OCI-LY7 (cell line): ENCODE measurements around the gene SNAPIN. TPM values are rescaled to one million over a fixed set of nuclear protein-coding genes. Genes with fewer than 3 reads are reported as not detected.
"Not testable (repeated sequence)": the region's sequence is repeated elsewhere in the genome, so short reads cannot be mapped to it uniquely, and the experiment has no call there.

Experiments
- BruUV-seq: library from RNA; stranded (reverse); fragments of 400-500 nt; replicated peaks from 2 replicates; lab custom pipeline; 2021; lab: Mats Ljungman, UMichigan
- CTCF ChIA-PET: fragments of 300-600 bp; sonication (Branson Sonifier 250); formaldehyde crosslinking; loops from one replicate; lab custom pipeline; 2022; ENCODE audit warnings: antibody characterized with exemption; ENCODE audit not compliant: unreplicated experiment; lab: Charles Lee
- POLR2A ChIA-PET: fragments of 300-600 bp; sonication (Branson Sonifier 250); formaldehyde crosslinking; loops from one replicate; lab custom pipeline; 2022; ENCODE audit warnings: antibody characterized with exemption; lab: Charles Lee
- DNase-seq: peaks from one replicate; pipeline ENCODE4 v3.0.0-alpha.2; 2015; ENCODE audit warnings: low spot score
- H2AFZ ChIP-seq: fragments of 200-600 bp; sonication (generic), shearing (Covaris generic); 2 replicates; pipeline ENCODE4 v1.6.1; 2014; ENCODE audit warnings: mild to moderate bottlenecking, antibody characterized with exemption, low read length, moderate library complexity
- H3K27ac ChIP-seq: fragments of 200-600 bp; sonication (generic); 2 replicates; pipeline ENCODE4 v1.5.1; 2014; ENCODE audit warnings: mixed run types, low read depth, mild to moderate bottlenecking, moderate library complexity, low read length, inconsistent platforms; ENCODE audit not compliant: poor library complexity, severe bottlenecking
- H3K36me3 ChIP-seq: fragments of 200-600 bp; sonication (generic); 2 replicates; pipeline ENCODE4 v1.6.1; 2014; ENCODE audit warnings: mild to moderate bottlenecking, antibody characterized with exemption, low read length, moderate library complexity, mixed read lengths; ENCODE audit not compliant: insufficient read depth
- H3K4me1 ChIP-seq: fragments of 200-600 bp; sonication (generic); 2 replicates; pipeline ENCODE4 v1.5.1; 2014; ENCODE audit warnings: mild to moderate bottlenecking, low read length; ENCODE audit not compliant: insufficient read depth, poor library complexity, severe bottlenecking
- H3K4me2 ChIP-seq: fragments of 200-600 bp; sonication (generic); 2 replicates; pipeline ENCODE4 v1.6.1; 2014; ENCODE audit warnings: mild to moderate bottlenecking, low read length
- H3K4me3 ChIP-seq: fragments of 200-600 bp; sonication (generic); 2 replicates; pipeline ENCODE4 v1.5.1; 2014; ENCODE audit warnings: mild to moderate bottlenecking, low read depth, low read length; ENCODE audit not compliant: poor library complexity, severe bottlenecking
- H3K79me2 ChIP-seq: fragments of 200-600 bp; sonication (generic); 2 replicates; pipeline ENCODE4 v1.6.1; 2016; ENCODE audit warnings: low read depth, mild to moderate bottlenecking, low read length, moderate library complexity, mixed read lengths; ENCODE audit not compliant: insufficient read depth
- H3K9me2 ChIP-seq: fragments of 200-600 bp; sonication (generic); 2 replicates; pipeline ENCODE4 v1.6.1; 2016; ENCODE audit warnings: mild to moderate bottlenecking, low read length, mixed read lengths; ENCODE audit not compliant: insufficient read depth
- H3K9me3 ChIP-seq: fragments of 200-600 bp; sonication (generic); 2 replicates; pipeline ENCODE4 v1.6.1; 2014; ENCODE audit warnings: mild to moderate bottlenecking, mixed run types, low read length, mixed read lengths
- H4K20me1 ChIP-seq: fragments of 200-600 bp; sonication (generic); 2 replicates; pipeline ENCODE4 v1.6.1; 2014; ENCODE audit warnings: mild to moderate bottlenecking, antibody characterized with exemption, low read length, moderate library complexity, mixed read lengths; ENCODE audit not compliant: insufficient read depth
- EZH2phosphoT487 ChIP-seq: fragments of 200-600 bp; sonication (generic); IDR thresholded peaks from 2 replicates; pipeline ENCODE4 v1.6.1; 2018; ENCODE audit warnings: low read depth, borderline replicate concordance, mild to moderate bottlenecking, mixed run types, antibody characterized with exemption, low read length, moderate library complexity, mixed read lengths
- intact Hi-C: fragments of 100-400 bp; cut with micrococcal nuclease; formaldehyde crosslinking; loops from one replicate; pipeline ENCODE4 v1.10.0; 2022; ENCODE audit not compliant: unreplicated experiment
- total RNA-seq, 2 experiments: library from RNA; depleted of rRNA in 1 of 2; stranded (reverse); fragments of >200 nt in 1 of 2; shearing (Covaris generic) in 1 of 2; gene quantifications; 2 replicates each; pipeline ENCODE4 v1.2.3, GENCODE V29; 2014 to 2022
- TF ChIP-seq, protein P1 (sequence below): fragments of 200-600 bp; sonication (generic); conservative IDR thresholded peaks from 2 replicates; pipeline ENCODE4 v1.5.1; 2014; ENCODE audit warnings: mild to moderate bottlenecking, antibody characterized with exemption, low read length, moderate library complexity, mixed read lengths

Gene SNAPIN
- total RNA-seq, 2 experiments from 2014 or later: 31.1 to 44.5 TPM

DNA sequence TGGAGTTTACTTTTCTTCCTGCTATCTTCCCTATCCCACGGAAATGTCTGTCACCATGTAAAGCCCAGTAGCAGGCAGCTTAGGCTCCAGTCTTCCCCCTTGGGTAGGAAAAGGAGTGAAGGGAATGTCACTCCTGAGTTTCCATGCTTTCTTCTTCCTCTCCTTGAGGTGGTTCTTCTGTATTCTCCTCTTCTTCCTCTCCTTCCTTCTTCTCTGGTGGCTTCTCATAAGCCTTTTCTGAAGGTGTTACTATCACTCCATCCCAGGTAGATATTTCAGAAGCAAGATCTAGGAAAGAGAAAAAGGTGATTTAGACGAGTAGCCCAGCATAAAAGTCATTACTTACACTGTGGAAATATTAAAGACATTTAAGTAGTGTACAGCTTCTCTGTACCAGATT lies 3.8 kb downstream of the SNAPIN start:
- intact Hi-C loops: no loop called here
- H2AFZ ChIP-seq: no peak overlapping the region
- peaks cover 18% of the 10 kb centered on the region for H3K79me2 ChIP-seq
- no peak for DNase-seq
- H3K9me3 ChIP-seq: no peaks in the 10 kb centered on the region
- BruUV-seq: TSS peak; percentile 81
- peaks cover 18% of the 10 kb centered on the region for H3K4me1 ChIP-seq
- CTCF ChIA-PET: no interaction called here
- H3K36me3 ChIP-seq: peaks cover 74% of the 10 kb centered on the region
- POLR2A ChIA-PET: interaction anchor here (2.7 kb wide), 1 partner anchor 28 kb away, joined by 7 read pairs; the partner anchor contains the start of gene CHTOP
- TF ChIP-seq, protein P1, sequence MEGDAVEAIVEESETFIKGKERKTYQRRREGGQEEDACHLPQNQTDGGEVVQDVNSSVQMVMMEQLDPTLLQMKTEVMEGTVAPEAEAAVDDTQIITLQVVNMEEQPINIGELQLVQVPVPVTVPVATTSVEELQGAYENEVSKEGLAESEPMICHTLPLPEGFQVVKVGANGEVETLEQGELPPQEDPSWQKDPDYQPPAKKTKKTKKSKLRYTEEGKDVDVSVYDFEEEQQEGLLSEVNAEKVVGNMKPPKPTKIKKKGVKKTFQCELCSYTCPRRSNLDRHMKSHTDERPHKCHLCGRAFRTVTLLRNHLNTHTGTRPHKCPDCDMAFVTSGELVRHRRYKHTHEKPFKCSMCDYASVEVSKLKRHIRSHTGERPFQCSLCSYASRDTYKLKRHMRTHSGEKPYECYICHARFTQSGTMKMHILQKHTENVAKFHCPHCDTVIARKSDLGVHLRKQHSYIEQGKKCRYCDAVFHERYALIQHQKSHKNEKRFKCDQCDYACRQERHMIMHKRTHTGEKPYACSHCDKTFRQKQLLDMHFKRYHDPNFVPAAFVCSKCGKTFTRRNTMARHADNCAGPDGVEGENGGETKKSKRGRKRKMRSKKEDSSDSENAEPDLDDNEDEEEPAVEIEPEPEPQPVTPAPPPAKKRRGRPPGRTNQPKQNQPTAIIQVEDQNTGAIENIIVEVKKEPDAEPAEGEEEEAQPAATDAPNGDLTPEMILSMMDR: no peak
- TF ChIP-seq EZH2phosphoT487: no peak
- no peak overlapping the region for H3K4me3 ChIP-seq
- peaks cover 6% of the 10 kb centered on the region; the same call in 1 of the 2 replicates for H4K20me1 ChIP-seq
- no peak overlapping the region for H3K27ac ChIP-seq
- no peaks in the 10 kb centered on the region for H3K9me2 ChIP-seq
- no peak overlapping the region for H3K4me2 ChIP-seq

DNA sequence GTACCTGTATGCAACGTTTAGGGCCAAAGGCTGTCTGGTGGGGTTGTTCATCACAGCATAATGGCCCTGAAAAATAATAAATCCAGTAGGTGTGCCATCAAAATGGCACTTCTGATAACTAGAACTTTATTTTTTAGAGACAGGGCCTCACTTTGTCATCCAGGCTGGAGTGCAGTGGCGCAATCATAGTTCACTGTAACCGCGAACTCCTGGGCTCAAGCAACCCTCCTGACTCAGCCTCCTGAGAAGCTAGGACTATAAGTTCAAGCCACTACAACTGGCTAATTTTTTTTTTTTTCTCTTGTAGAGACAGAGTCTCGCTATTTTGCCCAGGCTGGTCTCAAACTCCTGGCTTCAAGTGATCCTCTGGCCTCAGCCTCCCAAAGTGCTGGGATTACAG lies 4.7 kb downstream of the SNAPIN start:
- no peak overlapping the region for H3K4me2 ChIP-seq
- no peaks in the 10 kb centered on the region for H3K9me2 ChIP-seq
- no TSS peak for BruUV-seq
- no peak overlapping the region for H3K27ac ChIP-seq
- no peak for TF ChIP-seq EZH2phosphoT487
- TF ChIP-seq, protein P1: no peak
- H2AFZ ChIP-seq: no peak overlapping the region
- H3K9me3 ChIP-seq: no peaks in the 10 kb centered on the region
- intact Hi-C loops: no loop called here
- H3K36me3 ChIP-seq: peaks cover 83% of the 10 kb centered on the region
- peaks cover 28% of the 10 kb centered on the region for H3K79me2 ChIP-seq
- DNase-seq: no peak
- no peak overlapping the region for H3K4me3 ChIP-seq
- peaks cover 8% of the 10 kb centered on the region; the same call in 1 of the 2 replicates for H4K20me1 ChIP-seq
- H3K4me1 ChIP-seq: peaks cover 18% of the 10 kb centered on the region
- CTCF ChIA-PET: no interaction called here
- POLR2A ChIA-PET: interaction anchor here (2.7 kb wide), 1 partner anchor 29 kb away, joined by 7 read pairs; the partner anchor contains the start of gene CHTOP

DNA sequence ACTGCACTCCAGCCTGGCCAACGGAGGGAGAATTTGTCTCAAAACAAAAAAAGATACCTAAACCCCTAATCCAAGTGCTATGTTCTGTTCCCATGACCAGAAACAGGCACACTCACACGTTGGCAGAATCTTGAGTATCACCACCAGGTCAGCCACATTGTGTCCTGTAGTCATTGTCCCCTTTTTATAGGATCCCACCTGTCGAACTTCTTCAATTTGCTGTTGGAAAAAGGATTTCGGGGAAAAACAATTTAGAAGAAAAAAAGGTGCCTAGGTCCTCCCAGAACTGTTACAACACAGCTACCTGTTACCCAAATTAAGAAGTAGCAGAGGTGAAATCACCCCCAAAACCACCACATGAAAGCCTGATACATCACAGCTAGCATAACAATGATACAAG lies 8.9 kb downstream of the SNAPIN start:
- no peak overlapping the region for H2AFZ ChIP-seq
- no peak for DNase-seq
- intact Hi-C loops: no loop called here
- ChIA-PET POLR2A (interaction anchor here (0.6 to 0.8 kb wide), 2 partner anchors 10 to 323 kb away, joined by 3 read pairs; partner anchors contain the start of gene RPS27), CTCF (no interaction called here)
- no peak overlapping the region for H3K4me2 ChIP-seq
- TF ChIP-seq EZH2phosphoT487: no peak
- TF ChIP-seq, protein P1: no peak
- H3K9me2 ChIP-seq: no peaks in the 10 kb centered on the region
- H3K79me2 ChIP-seq: peaks cover 42% of the 10 kb centered on the region
- peaks cover 28% of the 10 kb centered on the region for H3K4me1 ChIP-seq
- peaks cover 83% of the 10 kb centered on the region for H3K36me3 ChIP-seq
- no peaks in the 10 kb centered on the region for H3K9me3 ChIP-seq
- H4K20me1 ChIP-seq: peaks cover 4% of the 10 kb centered on the region; the same call in 1 of the 2 replicates
- BruUV-seq: no TSS peak
- H3K27ac ChIP-seq: no peak overlapping the region
- no peak overlapping the region for H3K4me3 ChIP-seq

DNA sequence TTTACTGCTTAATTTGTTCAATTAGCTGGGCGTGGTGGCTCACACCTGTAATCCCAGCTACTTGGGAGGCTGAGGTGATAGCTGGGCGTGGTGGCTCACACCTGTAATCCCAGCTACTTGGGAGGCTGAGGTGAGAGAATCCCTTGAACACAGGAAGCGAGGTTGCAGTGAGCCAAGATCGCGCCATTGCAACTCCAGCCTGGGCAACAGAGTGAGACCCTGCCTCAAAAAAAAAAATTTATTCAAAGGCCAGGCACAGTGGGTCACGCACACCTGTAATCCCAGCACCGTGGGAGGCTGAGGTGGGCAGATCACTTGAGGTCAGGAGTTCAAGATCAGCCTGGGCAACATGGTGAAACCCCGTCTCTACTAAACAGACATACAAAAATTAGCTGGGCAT lies 10.2 kb downstream of the SNAPIN start:
- CTCF ChIA-PET, BruUV-seq, DNase-seq, H3K27ac ChIP-seq, H4K20me1 ChIP-seq, intact Hi-C loops, H3K9me3 ChIP-seq, H2AFZ ChIP-seq, H3K9me2 ChIP-seq: not testable (repeated sequence)
- Histone ChIP-seq H3K4me3 (peak overlapping the region; percentile 97), H3K36me3 (peaks cover 70% of the 10 kb centered on the region), H3K4me2 (peak overlapping the region; percentile 77), H3K79me2 (peaks cover 42% of the 10 kb centered on the region), H3K4me1 (peaks cover 28% of the 10 kb centered on the region)
- POLR2A ChIA-PET: interaction anchor here (0.7 to 1.0 kb wide), 2 partner anchors 9 to 44 kb away, joined by 3 to 4 read pairs; no protein-coding TSS in a partner anchor
